ENCODE results near the gene JADE3.

The JADE3 gene

GRCh38 chrX:47068214-47068613, 156.0 kb downstream of the JADE3 start:
- H3K4me3 ChIP-seq (ENCODE audit: low read depth, low read length), result no peak overlapping the region
- no peak for TF ChIP-seq CTCF (IDR thresholded peaks at IDR 0.05; ENCODE audit: low read depth, low read length)

GRCh38 chrX:47068720-47069119, 156.5 kb downstream of the JADE3 start:
- H3K4me3 ChIP-seq (ENCODE audit: low read depth, low read length), result no peak overlapping the region
- no peak for TF ChIP-seq CTCF (IDR thresholded peaks at IDR 0.05; ENCODE audit: low read depth, low read length)

GRCh38 chrX:47078129-47079043, 166.2 kb downstream of the JADE3 start, which contains the start of gene RGN:
RGN (plus strand) TSS chrX:47078443; CDS start chrX:47081145, 2,702 bp downstream.
- no peak for TF ChIP-seq CTCF (IDR thresholded peaks at IDR 0.05; ENCODE audit: low read depth, low read length)
- peak within 1 kb of the TSS; percentile 24; the same call in 1 of the 2 replicates for H3K4me3 ChIP-seq (ENCODE audit: low read depth, low read length)

GRCh38 chrX:47080215-47080914, 168.1 kb downstream of the JADE3 start:
- TF ChIP-seq CTCF (IDR thresholded peaks at IDR 0.05; ENCODE audit: low read depth, low read length), result no peak
- no peak overlapping the region for H3K4me3 ChIP-seq (ENCODE audit: low read depth, low read length)

- no peak for TF ChIP-seq CTCF (IDR thresholded peaks at IDR 0.05; ENCODE audit: low read depth, low read length)
- H3K4me3 ChIP-seq (ENCODE audit: low read depth, low read length), result no peak overlapping the region
Observed at GRCh38 chrX:47080915-47081236, 168.7 kb downstream of the JADE3 start.

- TF ChIP-seq CTCF (IDR thresholded peaks at IDR 0.05; ENCODE audit: low read depth, low read length), result no peak
- H3K4me3 ChIP-seq (ENCODE audit: low read depth, low read length), result no peak overlapping the region
Observed at GRCh38 chrX:47091149-47091775, 179.0 kb downstream of the JADE3 start.
